HEK293T (cell line): Measurements from ENCODE around the gene LRP1B.

Source experiments
- CTCF ChIA-PET: fragments of 350-600 bp; formaldehyde crosslinking; extraction: SDS; loops from one replicate; lab custom pipeline; 2021; ENCODE audit warnings: antibody characterized with exemption, inconsistent platforms; lab: Yijun Ruan, JAX
- POLR2A ChIA-PET: fragments of 350-600 bp; formaldehyde crosslinking; extraction: SDS; loops from one replicate; lab custom pipeline; 2020; ENCODE audit warnings: antibody characterized with exemption, inconsistent platforms; lab: Yijun Ruan, JAX
- DNase-seq: peaks from one replicate; pipeline ENCODE4 v3.0.0; 2012; ENCODE audit warnings: mixed read lengths; ENCODE audit errors: extremely low spot score
- ARNT ChIP-seq: fragments of 450-650 bp; IDR thresholded peaks from 2 replicates; pipeline ENCODE4 v1.6.1; 2017; ENCODE audit warnings: mild to moderate bottlenecking
- BHLHE40 ChIP-seq: fragments of 450-650 bp; IDR thresholded peaks from 2 replicates; pipeline ENCODE4 v1.6.1; 2016; ENCODE audit warnings: mild to moderate bottlenecking, moderate library complexity, borderline replicate concordance
- CTBP1 ChIP-seq: fragments of 450-650 bp; IDR thresholded peaks from 2 replicates; pipeline ENCODE4 v1.6.1; 2016; ENCODE audit warnings: borderline replicate concordance
- ELF4 ChIP-seq: fragments of 450-650 bp; IDR thresholded peaks from 2 replicates; pipeline ENCODE4 v1.6.1; 2017; ENCODE audit warnings: antibody characterized with exemption
- FOXA1 ChIP-seq: fragments of 450-650 bp; IDR thresholded peaks from 2 replicates; pipeline ENCODE4 v1.6.1; 2016; ENCODE audit warnings: mild to moderate bottlenecking
- FOXK2 ChIP-seq: fragments of 450-650 bp; IDR thresholded peaks from 2 replicates; pipeline ENCODE4 v1.6.1; 2016; ENCODE audit warnings: mild to moderate bottlenecking
- FOXM1 ChIP-seq: fragments of 450-650 bp; IDR thresholded peaks from 2 replicates; pipeline ENCODE4 v1.6.1; 2017; ENCODE audit warnings: mild to moderate bottlenecking, borderline replicate concordance
- HDGF ChIP-seq: fragments of 450-650 bp; IDR thresholded peaks from 2 replicates; pipeline ENCODE4 v1.6.1; 2017; ENCODE audit warnings: antibody characterized with exemption, borderline replicate concordance
- L3MBTL2 ChIP-seq: fragments of 450-650 bp; conservative IDR thresholded peaks from 2 replicates; pipeline ENCODE4 v1.6.1; 2016; ENCODE audit warnings: mild to moderate bottlenecking
- LEF1 ChIP-seq: fragments of 450-650 bp; IDR thresholded peaks from 2 replicates; pipeline ENCODE4 v1.6.1; 2017; ENCODE audit warnings: mild to moderate bottlenecking, borderline replicate concordance
- NFRKB ChIP-seq: fragments of 450-650 bp; IDR thresholded peaks from 2 replicates; pipeline ENCODE4 v1.6.1; 2016; ENCODE audit warnings: mild to moderate bottlenecking, moderate library complexity
- SP1 ChIP-seq: fragments of 450-650 bp; IDR thresholded peaks from 2 replicates; pipeline ENCODE4 v1.6.1; 2017
- SUZ12 ChIP-seq: fragments of 450-650 bp; IDR thresholded peaks from 2 replicates; pipeline ENCODE4 v1.6.1; 2016; ENCODE audit warnings: mild to moderate bottlenecking
- TARDBP ChIP-seq: fragments of 450-650 bp; IDR thresholded peaks from 2 replicates; pipeline ENCODE4 v1.6.1; 2016
- ZNF384 ChIP-seq: fragments of 450-650 bp; IDR thresholded peaks from 2 replicates; pipeline ENCODE4 v1.6.1; 2016
- TF ChIP-seq, protein P1 (sequence below): fragments of 450-650 bp; IDR thresholded peaks from 2 replicates; pipeline ENCODE4 v1.6.1; 2016

LRP1B gene

DNA sequence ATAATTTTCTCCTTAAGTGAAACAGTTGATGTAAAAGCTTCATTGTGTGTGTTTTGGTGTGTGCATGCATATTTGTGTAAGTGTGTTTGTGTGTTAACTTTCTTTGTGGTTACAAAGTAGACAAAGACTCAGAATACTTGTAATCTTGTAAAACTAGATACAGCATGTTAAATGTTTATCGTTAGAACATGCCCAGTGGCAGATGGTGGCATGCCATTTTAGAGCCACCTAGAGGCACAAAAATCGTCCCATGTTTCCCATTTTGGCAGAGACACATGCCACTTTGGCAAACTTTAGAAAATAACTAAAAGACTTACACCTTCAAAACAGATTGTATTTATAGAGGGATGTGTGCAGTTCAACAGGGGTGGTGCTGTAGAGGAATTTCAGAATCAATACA, 224.1 kb downstream of the LRP1B start:
- ChIA-PET CTCF (no interaction called here), POLR2A (no interaction called here)
- TF ChIP-seq NFRKB, result no peak
- DNase-seq, result no peak

DNA sequence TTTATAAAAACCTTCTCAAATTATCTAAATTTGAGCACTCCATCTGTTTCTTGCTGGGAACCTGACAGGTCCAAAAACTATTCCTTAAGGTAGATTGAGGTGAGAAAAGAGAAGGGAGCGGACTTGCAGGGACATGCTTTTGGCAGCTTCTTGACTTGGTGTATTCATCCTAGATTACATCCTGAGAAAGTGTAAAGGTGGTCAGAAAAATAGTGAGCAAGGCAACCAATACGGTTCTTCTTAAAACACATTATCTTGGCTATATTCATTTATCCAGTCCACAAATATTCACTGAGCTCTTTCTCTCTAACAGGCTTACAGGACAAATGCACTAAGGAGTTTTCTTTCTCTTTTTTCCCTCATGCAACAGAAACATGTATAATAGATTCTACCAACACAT, 230.0 kb downstream of the LRP1B start:
- ChIA-PET POLR2A (no interaction called here), CTCF (no interaction called here)
- no peak for TF ChIP-seq L3MBTL2
- DNase-seq, result no peak

DNA sequence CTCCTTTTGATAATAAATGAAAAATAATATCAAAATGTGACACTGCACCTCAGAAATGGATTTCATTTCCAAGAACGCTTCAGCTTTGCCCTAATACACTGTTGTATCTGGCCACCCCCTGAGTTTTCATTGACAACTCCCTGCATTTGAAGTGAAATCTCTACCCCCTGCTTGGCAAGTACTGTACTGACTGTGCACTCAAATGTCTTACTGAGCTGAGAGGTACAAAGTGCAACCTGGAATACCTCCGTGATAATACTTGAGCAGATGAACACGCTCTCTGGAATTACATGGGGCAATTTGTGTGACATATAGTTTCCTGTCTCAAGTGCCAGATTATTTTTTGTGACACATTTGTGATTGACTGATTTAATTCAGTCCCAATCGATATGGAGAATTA, 231.1 kb downstream of the LRP1B start:
- CTCF ChIA-PET, result no interaction called here
- peak; percentile 6 for DNase-seq
- POLR2A ChIA-PET, result no interaction called here
- TF ChIP-seq SP1 (no peak), CTBP1 (no peak)
- TF ChIP-seq, protein P1, sequence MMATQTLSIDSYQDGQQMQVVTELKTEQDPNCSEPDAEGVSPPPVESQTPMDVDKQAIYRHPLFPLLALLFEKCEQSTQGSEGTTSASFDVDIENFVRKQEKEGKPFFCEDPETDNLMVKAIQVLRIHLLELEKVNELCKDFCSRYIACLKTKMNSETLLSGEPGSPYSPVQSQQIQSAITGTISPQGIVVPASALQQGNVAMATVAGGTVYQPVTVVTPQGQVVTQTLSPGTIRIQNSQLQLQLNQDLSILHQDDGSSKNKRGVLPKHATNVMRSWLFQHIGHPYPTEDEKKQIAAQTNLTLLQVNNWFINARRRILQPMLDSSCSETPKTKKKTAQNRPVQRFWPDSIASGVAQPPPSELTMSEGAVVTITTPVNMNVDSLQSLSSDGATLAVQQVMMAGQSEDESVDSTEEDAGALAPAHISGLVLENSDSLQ, result peak; percentile 3; the same call in 1 of the 2 replicates

DNA sequence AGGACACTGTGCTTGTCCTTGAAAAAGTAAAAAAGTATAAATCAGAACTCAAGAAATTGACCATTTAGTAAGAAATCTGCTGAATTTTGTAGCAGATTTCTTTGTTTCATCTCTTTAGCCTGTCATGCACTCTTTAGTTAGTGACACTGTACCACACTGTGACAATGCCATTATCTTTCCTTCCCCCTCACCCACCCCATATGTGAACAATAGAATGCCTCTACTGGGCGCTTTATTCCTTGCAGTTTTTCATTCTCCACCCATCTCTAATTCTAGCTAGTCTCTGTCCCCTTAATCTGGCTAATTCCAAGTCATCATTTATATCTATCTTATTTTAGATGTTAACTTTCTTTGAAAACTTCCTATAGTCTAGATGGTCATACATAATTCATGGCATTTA, 241.0 kb downstream of the LRP1B start:
- ChIA-PET POLR2A (no interaction called here), CTCF (no interaction called here)
- TF ChIP-seq ARNT (no peak), SP1 (no peak), ZNF384 (no peak), CTBP1 (no peak)
- no peak for DNase-seq

DNA sequence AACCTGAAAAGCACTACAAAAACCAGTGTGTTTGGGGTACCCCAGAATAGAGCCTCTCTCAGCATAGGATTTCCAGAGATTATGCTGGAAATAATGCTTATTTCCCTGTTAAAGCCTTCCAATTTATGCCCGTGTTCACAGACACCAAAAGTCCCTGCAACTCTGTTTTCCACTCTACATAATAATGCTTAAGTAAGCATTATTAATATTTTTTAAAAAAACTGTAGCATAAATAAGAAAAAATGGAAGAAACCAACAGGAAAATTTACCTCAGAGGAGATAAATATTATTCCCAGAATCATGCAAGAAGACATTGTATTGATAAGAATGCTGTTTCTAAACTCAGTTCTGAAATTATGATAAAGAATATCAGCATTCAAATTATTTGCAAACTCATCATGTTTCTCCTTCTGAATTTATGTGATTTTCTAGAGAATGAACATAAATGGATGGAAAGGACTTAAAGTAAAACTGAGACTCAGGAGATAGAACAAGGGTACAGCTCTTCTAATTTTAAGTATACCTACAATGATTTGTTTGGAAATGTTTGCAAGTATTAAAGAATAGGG, 241.7 kb downstream of the LRP1B start:
- no peak for DNase-seq
- POLR2A ChIA-PET, result no interaction called here
- TF ChIP-seq SP1 (no peak), NFRKB (no peak)
- CTCF ChIA-PET, result no interaction called here

DNA sequence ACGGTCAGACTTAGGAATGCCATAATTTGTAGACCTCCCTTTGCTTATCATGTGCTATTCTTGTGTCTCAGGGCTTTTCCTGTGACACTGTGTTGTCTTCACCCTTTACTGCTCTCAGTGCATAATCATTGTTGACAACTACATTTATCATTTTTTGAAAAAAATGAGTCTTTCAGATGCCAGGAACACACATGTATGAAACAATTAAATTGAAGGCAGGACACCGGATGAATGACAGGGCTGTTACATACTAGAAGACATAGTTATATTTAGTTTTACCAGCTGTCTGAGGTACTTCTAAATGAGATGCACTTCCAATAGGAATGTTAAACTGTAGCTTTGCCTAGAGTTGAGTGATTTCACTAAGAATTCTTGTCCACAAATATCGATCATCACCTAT, 243.5 kb downstream of the LRP1B start:
- ChIA-PET CTCF (no interaction called here), POLR2A (no interaction called here)
- DNase-seq, result no peak
- no peak for TF ChIP-seq CTBP1
- TF ChIP-seq HDGF, result no peak

DNA sequence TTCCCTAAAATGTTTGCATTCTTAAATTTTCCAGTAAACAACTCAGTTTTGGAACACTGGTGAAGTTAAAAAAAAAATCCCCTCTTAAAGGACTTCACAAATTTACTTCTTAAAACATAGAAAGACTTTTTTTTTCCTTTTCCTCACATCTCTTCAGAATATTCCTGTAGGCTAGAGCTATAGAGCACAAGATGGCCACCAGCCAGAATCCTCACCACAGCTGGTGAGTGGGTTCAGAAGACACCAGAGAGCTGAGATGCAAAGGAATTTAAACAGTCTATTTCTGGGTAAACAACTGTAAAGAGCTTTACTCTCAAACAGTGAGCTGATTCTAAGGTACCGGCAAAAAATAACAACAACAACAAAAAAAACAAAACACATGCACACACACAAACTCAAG, 252.8 kb downstream of the LRP1B start:
- DNase-seq, result no peak
- POLR2A ChIA-PET, result no interaction called here
- CTCF ChIA-PET, result no interaction called here
- no peak for TF ChIP-seq NFRKB
- TF ChIP-seq FOXM1, result no peak
- TF ChIP-seq LEF1, result no peak
- no peak for TF ChIP-seq HDGF
- no peak for TF ChIP-seq FOXA1
- TF ChIP-seq SUZ12, result no peak
- no peak for TF ChIP-seq L3MBTL2
- TF ChIP-seq, protein P1, result no peak

DNA sequence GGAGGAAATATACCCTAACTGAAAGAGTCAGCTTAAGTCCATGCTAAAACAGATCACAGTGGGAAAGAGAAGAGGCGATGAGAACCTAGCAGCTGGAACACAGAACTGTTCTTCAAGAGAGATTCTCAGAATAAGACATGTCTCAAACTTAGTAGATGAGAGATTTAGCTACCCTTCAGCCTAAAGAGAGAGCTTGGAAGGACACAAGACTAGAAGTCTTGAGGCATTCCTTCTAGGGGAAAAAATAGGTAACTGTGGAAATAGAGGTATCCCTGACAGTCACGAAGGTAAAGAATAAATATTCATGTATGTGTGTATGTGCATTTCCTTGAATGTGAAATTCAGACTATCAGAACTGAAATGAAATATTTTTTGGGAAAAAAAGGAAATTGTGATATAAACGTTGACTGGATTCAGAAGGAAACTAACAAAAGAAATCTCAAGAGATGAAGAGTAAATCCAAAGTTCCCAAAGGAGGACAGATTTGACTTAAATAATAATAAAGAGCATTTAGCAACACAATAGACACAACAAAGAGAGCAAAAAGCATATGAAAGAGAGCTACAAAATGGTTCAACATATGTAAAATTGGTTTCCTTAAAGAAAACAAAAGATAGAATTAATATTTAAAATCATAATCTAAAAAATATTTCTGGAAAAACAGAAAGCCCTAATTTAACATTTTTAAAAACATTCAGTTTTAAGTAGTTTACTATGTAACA, 258.7 kb downstream of the LRP1B start:
- CTCF ChIA-PET, result no interaction called here
- TF ChIP-seq HDGF (no peak), SUZ12 (no peak), BHLHE40 (no peak), L3MBTL2 (no peak), FOXK2 (no peak), FOXM1 (no peak), ARNT (no peak), NFRKB (no peak), LEF1 (no peak), TARDBP (no peak), ZNF384 (no peak), SP1 (no peak), ELF4 (no peak)
- POLR2A ChIA-PET, result no interaction called here
- no peak for DNase-seq
